NCI-H1436 (cell line): Measurements from ENCODE around the gene RNF4.
"Not testable (repeated sequence)": the region's sequence is repeated elsewhere in the genome, so short reads cannot be mapped to it uniquely, and the experiment has no call there.

Experiments used
- DNase-seq: peaks from one replicate; lab custom pipeline; 2025; lab: John Stamatoyannopoulos, UW

Gene RNF4, protein sequence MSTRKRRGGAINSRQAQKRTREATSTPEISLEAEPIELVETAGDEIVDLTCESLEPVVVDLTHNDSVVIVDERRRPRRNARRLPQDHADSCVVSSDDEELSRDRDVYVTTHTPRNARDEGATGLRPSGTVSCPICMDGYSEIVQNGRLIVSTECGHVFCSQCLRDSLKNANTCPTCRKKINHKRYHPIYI

DNA sequence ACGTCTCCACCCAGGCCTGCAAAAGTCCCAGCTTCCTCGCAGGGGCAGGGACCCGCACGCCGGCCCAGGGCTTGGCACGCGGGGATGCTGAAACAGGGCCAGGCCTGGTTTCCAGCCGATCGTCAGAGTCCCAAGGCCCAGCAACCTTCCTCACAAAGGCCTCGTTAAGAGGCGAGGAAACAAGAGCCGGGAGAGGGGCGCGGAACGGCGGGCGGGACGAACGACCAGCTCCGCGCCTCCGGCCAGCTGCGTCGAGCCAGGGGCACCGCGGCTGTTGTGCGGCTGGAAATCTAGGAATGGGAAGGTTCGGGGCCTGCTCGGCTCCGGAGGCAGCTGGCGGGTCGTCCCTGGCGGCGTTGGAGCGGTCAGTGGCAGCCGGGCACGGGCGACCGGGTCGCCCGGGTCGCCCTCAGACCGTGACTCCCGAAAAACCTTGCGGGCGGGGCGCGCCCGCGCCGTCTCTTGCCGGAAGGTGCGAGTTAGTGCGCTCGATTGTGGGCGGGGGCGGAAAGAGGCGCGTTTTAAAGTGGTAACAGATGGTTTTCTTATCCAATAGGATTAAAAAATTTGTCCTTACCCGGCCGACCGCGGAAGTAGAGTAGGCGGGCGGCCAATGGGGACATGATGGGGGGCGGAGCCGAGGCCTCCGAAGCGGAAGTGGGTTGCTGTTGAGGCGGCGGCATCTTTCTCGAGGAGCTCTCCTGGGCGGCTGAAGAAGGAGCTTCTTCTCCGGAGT is at the start of gene RNF4:
Gene RNF4 (plus strand): TSS at position 651 of the 736 bp plus-strand sequence. CDS start 21,388 bp downstream, outside the sequence.
- DNase-seq = peak; percentile 86

DNA sequence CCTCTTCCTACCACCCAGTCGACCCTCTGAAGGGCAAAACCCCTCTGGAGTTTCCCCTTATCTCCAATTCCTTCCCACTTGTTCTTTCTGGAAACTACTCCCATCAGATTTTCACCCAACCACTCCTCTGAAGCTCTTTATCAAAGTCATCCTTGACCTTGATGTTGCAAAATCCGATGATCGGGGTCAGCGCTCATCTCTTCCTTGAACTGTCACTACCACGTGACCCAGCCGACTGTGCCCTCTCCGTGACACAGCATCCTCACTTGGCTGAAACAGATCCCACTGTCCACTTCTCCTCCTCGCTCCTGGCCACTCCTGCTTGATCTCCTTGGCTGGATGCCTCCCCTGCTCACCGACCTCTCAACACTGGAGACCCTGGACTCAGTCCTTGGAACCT is 49.1 kb upstream of the RNF4 start:
- no peak for DNase-seq

- DNase-seq = no peak
Measured at GRCh38 chr4:2421928-2422327, 47.0 kb upstream of the RNF4 start.

GRCh38 chr4:2423066-2423465 is 45.8 kb upstream of the RNF4 start:
- no peak for DNase-seq

DNA sequence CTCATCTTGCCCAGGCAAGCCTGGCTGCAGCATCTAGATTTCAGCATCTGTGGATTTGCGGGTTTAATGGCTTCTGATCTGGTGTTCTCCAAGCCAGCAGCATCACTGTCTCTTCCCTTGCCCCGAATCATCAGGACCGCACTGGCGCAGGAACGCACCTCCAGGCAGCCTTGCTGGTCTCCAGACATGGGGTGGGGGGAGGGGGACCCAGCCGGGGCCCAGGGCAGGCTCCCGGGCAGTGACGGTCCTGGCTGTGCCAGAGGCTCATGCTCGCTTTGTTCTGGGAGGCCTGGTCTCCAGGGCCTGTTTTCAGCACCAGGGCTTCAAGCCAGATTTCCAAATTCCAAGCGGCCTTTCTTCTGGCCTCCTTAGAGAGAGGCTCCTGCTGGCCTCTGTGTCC is 45.2 kb upstream of the RNF4 start:
- no peak for DNase-seq

DNA sequence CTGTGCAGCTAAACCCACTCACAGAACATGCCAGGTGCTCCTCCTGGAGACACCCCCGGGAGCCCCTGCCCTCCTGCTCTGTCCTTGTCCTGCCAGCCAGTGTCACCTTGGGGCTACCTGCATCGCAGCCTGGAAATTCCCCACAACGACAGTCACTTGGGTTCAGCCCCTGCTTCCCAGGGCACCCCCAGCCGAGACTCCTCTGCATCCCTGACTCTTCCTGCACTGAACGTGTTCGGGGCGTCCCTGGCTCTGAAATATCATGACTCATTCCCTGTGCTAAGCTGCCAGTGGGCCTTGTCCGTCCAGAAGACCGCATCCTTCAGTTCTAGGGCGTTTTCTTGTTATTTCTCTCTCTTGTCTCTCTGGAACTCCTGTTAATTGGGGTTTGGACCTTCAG is 44.3 kb upstream of the RNF4 start:
- DNase-seq = no peak

DNA sequence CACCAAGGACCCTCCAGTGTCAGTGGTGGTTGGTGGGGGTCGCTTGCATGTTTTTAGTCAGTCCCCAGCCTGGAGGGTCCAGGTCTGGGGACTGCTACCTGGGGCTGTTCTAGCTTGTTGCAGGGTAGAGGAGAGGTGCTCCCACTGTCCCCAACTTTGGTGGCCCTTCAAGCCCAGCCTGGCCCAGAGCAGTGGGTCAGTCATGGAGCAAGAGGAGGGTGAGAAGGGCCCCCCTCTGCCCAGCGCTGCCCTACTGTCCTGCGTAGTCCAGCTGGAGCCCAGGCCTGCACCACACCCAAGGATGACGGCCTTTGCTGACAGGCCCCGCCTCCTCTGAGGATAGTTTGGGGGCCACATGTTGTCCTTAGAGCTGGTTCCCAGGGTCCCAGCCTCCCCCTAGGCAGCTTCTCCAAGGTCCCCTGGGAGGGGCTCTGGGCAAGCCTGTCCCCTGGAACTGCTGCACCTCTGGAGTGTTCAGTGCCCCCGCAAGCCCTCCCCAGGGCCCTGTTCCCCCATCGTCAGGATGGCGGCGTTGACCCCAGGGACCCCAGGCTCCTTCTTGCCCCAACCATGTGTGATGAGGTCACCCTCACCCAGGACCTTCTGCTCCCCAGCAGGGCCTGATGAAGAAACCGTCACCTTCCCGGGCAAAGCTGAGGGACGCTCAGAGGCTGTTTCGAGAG is 43.4 kb upstream of the RNF4 start:
- no peak for DNase-seq

DNA sequence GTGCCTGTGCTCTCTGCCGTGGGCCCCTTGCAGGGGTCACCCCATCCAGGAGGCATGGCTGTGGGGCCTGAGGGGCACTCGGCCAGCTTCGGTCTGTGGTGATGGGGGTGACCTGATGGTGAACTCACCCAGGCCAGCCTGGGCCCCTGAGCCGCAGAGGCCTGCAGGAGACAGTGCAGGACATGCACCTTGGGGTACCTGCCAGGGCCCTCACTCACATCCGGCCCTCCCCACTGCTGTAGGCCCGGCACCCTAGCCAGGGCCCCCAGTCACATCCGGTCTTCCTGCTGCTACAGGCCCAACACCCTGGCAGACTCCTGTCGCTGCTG is 42.9 kb upstream of the RNF4 start:
- DNase-seq = no peak

- no peak for DNase-seq
Measured at GRCh38 chr4:2426711-2427275, 42.1 kb upstream of the RNF4 start.

DNA sequence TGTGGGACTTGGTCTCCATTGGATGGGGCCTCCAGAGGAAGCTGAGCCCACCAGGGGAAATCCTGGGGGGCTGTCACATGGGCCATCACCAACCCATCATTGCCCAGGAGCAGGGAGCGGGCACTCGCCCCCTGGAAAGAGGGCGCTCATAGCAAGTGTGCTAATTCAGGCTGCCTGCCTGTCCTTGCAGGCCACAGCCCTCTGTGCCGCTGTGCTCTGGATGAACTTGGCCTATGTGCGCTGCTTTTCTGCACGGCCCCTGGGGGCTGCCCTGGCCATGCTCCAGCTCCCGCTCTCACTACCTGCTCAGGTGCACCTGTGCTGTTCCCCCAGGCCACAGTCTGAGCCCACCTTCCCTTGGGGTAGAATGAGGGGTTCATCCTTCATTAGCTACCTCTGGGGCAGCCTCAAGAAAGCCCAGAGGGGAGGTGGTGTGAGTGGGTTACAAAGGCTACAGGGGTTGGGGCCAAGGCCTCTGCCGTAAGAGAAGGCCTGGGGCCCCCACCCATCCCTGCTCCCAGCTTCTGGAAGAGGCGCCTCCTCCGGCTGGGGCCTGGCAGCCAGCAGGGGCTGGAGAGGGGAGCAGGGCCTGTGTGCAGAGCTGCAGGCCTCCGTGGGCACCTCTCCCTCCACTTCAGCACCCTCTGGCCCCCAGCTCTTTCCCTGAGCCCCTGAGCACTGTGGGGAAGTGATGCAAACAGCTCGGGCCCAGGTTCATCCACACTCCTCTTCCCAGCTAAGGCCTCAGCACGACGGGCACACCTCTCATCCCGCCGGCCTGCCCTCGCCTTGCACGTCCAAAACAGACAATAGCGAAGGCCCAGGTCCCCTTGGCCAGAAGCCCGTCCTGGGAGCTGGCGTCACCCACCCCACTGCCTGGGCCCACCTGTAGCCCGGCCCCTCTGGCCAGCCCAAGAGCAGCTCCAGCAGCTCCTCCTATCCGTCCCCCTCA is 41.2 kb upstream of the RNF4 start:
- no peak for DNase-seq

- DNase-seq = no peak
Measured at GRCh38 chr4:2428496-2429213, 40.3 kb upstream of the RNF4 start.

GRCh38 chr4:2429945-2430757 is 38.8 kb upstream of the RNF4 start:
- not testable (repeated sequence) for DNase-seq

DNA sequence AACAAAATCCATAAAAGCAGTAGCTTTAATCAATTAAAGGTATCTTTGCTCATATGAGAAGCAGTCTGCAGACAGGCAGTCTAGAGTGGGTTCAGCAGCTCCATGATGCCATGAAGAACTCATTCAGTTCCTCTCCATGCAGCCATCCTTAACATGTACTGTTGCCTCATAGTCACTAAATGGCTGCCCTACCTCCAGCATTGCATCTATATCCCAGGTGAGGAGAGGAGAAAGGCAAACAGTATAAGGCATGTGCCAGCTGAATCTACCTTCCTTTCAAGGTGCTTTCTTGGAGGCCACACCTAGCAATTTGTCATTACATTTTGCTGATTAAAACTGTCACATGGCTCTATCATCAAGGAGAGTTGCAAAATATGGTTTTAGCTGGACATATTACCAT is 36.9 kb upstream of the RNF4 start:
- DNase-seq = no peak

DNA sequence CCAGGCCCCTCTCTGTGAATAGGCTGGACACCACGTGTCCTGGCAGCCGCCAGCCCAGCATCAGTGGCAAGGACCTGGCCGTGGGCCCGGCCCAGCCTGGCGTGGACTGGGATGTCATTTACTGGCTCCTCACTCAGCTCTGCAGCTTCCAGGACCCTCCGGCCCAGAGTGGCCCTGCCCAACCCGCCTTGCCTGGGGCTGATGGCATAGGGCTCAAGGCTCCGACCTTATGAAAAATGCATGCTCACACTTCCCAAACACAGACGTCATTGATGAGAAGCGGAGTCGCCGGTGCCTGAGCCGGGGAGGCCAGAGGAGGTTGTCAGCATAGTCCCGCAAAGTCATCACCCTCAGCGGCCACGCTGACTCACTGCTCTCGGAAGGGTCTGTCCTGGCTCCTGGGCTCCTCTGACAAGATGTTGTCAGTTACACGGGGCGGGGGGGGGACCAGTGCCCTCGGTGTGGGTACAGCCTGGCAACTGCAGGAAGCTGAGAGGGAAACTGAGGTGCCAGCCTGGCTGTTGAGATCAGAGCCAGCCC is 35.8 kb upstream of the RNF4 start:
- no peak for DNase-seq

DNA sequence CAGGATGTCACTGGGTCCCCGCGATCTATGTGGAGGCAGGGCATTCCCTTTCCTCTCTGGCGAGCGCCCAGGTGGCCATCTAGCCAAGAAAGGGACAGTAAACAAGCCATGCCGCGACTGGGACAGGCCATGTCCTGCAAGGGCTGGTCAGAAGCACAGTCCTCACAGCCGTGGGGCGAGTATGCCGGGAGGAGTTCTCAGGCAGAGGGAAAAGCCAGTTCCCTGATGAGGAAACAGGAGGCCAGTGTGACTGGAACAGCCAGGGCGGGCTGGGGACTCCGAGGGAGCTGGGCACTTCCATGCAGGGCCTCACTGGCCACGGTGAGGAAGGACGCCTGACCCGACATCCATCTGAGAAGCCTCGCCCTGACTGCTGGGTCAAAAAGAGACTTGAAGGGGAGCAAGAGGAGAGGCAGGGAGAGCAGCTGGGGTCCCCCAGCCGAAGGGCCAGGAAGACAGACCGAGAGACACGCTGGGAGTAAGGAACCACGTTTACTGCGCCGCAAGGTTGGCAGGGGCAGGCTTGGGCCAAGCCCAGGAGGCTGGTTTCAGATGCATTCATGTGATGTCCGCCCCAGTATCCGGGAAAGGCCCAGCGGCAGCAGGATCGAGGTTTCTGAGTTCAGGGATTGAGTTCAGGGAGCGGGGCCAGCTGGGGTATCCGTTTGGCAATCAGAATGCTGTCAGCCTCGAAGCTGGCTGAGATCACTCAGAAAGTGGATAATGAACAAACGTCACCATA is 35.1 kb upstream of the RNF4 start:
- DNase-seq = no peak

DNA sequence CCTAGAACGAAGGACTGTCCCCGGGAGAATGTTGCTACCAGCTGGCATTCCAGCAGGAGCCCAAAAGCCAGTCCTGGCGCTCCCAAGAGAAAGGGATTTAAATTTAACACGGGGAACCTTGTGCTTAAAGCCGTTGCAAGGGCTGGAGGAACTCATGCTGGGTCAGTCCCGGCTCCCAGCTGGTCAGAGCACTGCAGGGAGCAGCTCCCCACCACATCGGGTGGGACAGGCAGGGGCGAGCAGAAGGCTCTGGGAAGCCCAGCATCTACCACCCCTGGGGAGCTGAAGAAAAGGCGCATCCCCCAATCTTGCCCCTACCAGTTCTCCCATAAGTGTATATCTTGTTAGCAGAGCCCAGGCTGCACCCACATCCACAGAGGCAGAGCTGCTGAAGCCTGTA is 34.5 kb upstream of the RNF4 start:
- DNase-seq = no peak

DNA sequence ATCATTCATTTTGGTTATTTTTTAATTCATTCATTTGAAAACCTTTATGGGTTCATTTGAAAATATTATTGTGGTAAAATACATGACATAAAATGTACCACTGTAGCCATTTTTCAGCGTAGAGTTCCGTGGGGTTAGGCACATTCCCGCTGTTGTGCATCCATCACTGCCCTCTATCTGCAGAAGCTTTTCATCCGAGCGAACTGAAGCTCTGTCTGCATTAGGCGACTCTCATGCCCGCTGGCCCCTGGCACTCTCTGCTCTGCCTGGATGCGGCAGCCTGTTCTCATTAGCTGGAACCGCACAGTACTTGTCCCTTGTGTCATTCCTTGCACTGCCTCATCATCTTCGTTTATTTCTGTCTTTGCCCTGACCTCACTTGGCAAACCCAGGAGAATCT is 32.6 kb upstream of the RNF4 start:
- DNase-seq = no peak

GRCh38 chr4:2436761-2437474 is 32.0 kb upstream of the RNF4 start:
- DNase-seq = no peak
